GM12878 (cell line): ENCODE results near the gene BHLHE23. TPM values are rescaled to one million over a fixed set of nuclear protein-coding genes. Genes with fewer than 3 reads are reported as not detected.

Experiments used
- ATAC-seq: fragments of 200-7000 bp; cut with Tn5 transposase; 3 replicates; pipeline ENCODE4 v1.9.1; 2020; ENCODE audit warnings: mild to moderate bottlenecking, moderate library complexity
- BruUV-seq: library from RNA; stranded (reverse); fragments of 400-500 nt; replicated peaks from 2 replicates; lab custom pipeline; 2021; lab: Mats Ljungman, UMichigan
- CTCF ChIA-PET: fragments of 300-600 bp; sonication (Branson Sonifier 250); formaldehyde crosslinking; extraction: SDS; loops from one replicate; lab custom pipeline; 2021; ENCODE audit warnings: inconsistent platforms; lab: Yijun Ruan, JAX
- POLR2A ChIA-PET: fragments of 350-600 bp; formaldehyde crosslinking; extraction: SDS; loops from one replicate; lab custom pipeline; 2021; ENCODE audit warnings: inconsistent platforms; lab: Charles Lee
- RAD21 ChIA-PET: fragments of 300-600 bp; sonication (Branson Sonifier 250); formaldehyde crosslinking; loops from one replicate; lab custom pipeline; 2023; ENCODE audit warnings: antibody characterized with exemption; ENCODE audit not compliant: unreplicated experiment; lab: Charles Lee
- SMC1A ChIA-PET: fragments of 300-600 bp; sonication (Branson Sonifier 250); formaldehyde crosslinking; loops from one replicate; lab custom pipeline; 2023; ENCODE audit not compliant: unreplicated experiment, uncharacterized antibody; lab: Charles Lee
- DNase-seq: peaks from one replicate; pipeline ENCODE4 v3.0.0-alpha.2; 2011; ENCODE audit warnings: low read depth, low spot score
- FAIRE-seq: peaks from 3 replicates; lab custom pipeline; 2011; peaks lifted over from hg19 to GRCh38; lab: Jason Lieb, UNC
- H2AFZ ChIP-seq: 2 replicates; pipeline ENCODE4 v1.6.0; 2011; ENCODE audit warnings: low read depth, low read length, control low read depth; ENCODE audit not compliant: control insufficient read depth
- H3K27ac ChIP-seq: 2 replicates; pipeline ENCODE4 v1.5.1; 2011; ENCODE audit warnings: control low read depth; ENCODE audit not compliant: control insufficient read depth, insufficient read depth
- H3K27me3 ChIP-seq, 2 experiments: replicated peaks in 1 of 2; 2 replicates each; pipeline versions ENCODE4 v1.6.0 to v1.6.1; 2011; ENCODE audit warnings: low read length in 1 of 2; ENCODE audit not compliant: control insufficient read depth in 2 of 2, insufficient read depth in 2 of 2
- H3K36me3 ChIP-seq, 2 experiments: 2 replicates each; pipeline ENCODE4 v1.5.1; 2011; ENCODE audit warnings: low read length in 1 of 2; ENCODE audit not compliant: control insufficient read depth in 2 of 2, insufficient read depth in 2 of 2
- H3K4me1 ChIP-seq: 2 replicates; pipeline ENCODE4 v1.6.1; 2011; ENCODE audit warnings: mild to moderate bottlenecking, low read length, moderate library complexity, mixed read lengths; ENCODE audit not compliant: control insufficient read depth, insufficient read depth
- H3K4me2 ChIP-seq: 2 replicates; pipeline ENCODE4 v1.6.0; 2011; ENCODE audit warnings: control low read depth; ENCODE audit not compliant: control insufficient read depth, insufficient read depth
- H3K4me3 ChIP-seq: fragments of 200-600 bp; sonication (generic); 2 replicates; pipeline ENCODE4 v1.5.1; 2016
- H3K79me2 ChIP-seq: 2 replicates; pipeline ENCODE4 v1.6.0; 2011; ENCODE audit warnings: low read length; ENCODE audit not compliant: control insufficient read depth, insufficient read depth
- H3K9ac ChIP-seq: 2 replicates; pipeline ENCODE4 v1.8.0; 2011; ENCODE audit warnings: low read length, control low read depth, mixed read lengths; ENCODE audit not compliant: control insufficient read depth, insufficient read depth
- H3K9me3 ChIP-seq: replicated peaks from 3 replicates; pipeline ENCODE4 v1.5.1; 2011; ENCODE audit warnings: mild to moderate bottlenecking, low read length; ENCODE audit not compliant: control insufficient read depth, insufficient read depth
- H4K20me1 ChIP-seq: 2 replicates; pipeline ENCODE4 v1.6.0; 2011; ENCODE audit not compliant: control insufficient read depth, insufficient read depth
- CBX3 ChIP-seq: fragments of 200-600 bp; sonication (generic); IDR thresholded peaks from 2 replicates; pipeline ENCODE4 v1.6.1; 2016; ENCODE audit warnings: low read depth, borderline replicate concordance
- CEBPB ChIP-seq, 2 experiments: fragments of 150-350 bp in 1 of 2; IDR thresholded peaks; 2 replicates each; pipeline ENCODE4 v1.6.1; 2012 to 2014; ENCODE audit warnings: low read depth in 2 of 2, low read length in 2 of 2, borderline replicate concordance in 1 of 2, inconsistent platforms in 1 of 2
- EGR1 ChIP-seq, 2 experiments: IDR thresholded peaks; 1 replicate in 1 of 2; 2 replicates in 1 of 2; pipeline ENCODE4 v1.6.1; 2011 to 2012; ENCODE audit warnings: low read depth in 2 of 2, low read length in 2 of 2, borderline replicate concordance in 1 of 2, mild to moderate bottlenecking in 1 of 2, moderate library complexity in 1 of 2
- EZH2 ChIP-seq: IDR thresholded peaks from 2 replicates; pipeline ENCODE4 v1.6.1; 2012; ENCODE audit warnings: low read depth, mild to moderate bottlenecking, control low read depth, inconsistent platforms, low read length, borderline replicate concordance; ENCODE audit not compliant: control insufficient read depth
- HCFC1 ChIP-seq: fragments of 150-350 bp; IDR thresholded peaks from 2 replicates; pipeline ENCODE4 v1.6.1; 2014; ENCODE audit warnings: low read length
- JUNB ChIP-seq: IDR thresholded peaks from 2 replicates; pipeline ENCODE4 v1.6.1; 2016; ENCODE audit warnings: antibody characterized with exemption, mild to moderate bottlenecking
- KAT2A ChIP-seq: conservative IDR thresholded peaks from 2 replicates; pipeline ENCODE4 v1.6.1; 2011; ENCODE audit warnings: low read depth, low read length; ENCODE audit not compliant: control insufficient read depth
- MAX ChIP-seq: IDR thresholded peaks from 2 replicates; pipeline ENCODE4 v1.6.1; 2012; ENCODE audit warnings: low read depth, low read length, improper control_type of control experiment
- MTA3 ChIP-seq: IDR thresholded peaks from 2 replicates; pipeline ENCODE4 v1.6.1; 2012; ENCODE audit warnings: low read length, inconsistent platforms, borderline replicate concordance
- NFIC ChIP-seq: IDR thresholded peaks from 2 replicates; pipeline ENCODE4 v1.6.1; 2012; ENCODE audit warnings: low read depth, mild to moderate bottlenecking, inconsistent platforms, low read length, moderate library complexity
- RB1 ChIP-seq: fragments of 450-650 bp; formaldehyde crosslinking; IDR thresholded peaks from 2 replicates; pipeline ENCODE4 v1.6.1; 2017; ENCODE audit warnings: mild to moderate bottlenecking, borderline replicate concordance
- ZNF384 ChIP-seq: IDR thresholded peaks from 2 replicates; pipeline ENCODE4 v1.6.1; 2012; ENCODE audit warnings: low read depth, mild to moderate bottlenecking, low read length, improper control_type of control experiment, borderline replicate concordance
- ZSCAN29 ChIP-seq: fragments of 450-650 bp; IDR thresholded peaks from 2 replicates; pipeline ENCODE4 v1.6.1; 2017; ENCODE audit warnings: mild to moderate bottlenecking, moderate library complexity
- WGBS: methylation state at CpG from one replicate; pipeline ENCODE4 v1.1.6; 2016; ENCODE audit warnings: low lambda C conversion rate; ENCODE audit not compliant: insufficient replicate concordance, insufficient coverage; ENCODE audit errors: missing lambda C conversion rate; 5-methylcytosine and 5-hydroxymethylcytosine counted together
- in situ Hi-C: fragments of 300-500 bp; cut with MboI; formaldehyde crosslinking; loops from 9 replicates; pipeline ENCODE4 v1.14.3; 2018; ENCODE audit warnings: mixed read lengths
- intact Hi-C: fragments of 100-400 bp; cut with micrococcal nuclease; formaldehyde crosslinking; loops from one replicate; pipeline ENCODE4 v1.14.2; 2022; ENCODE audit not compliant: unreplicated experiment
- polyA plus RNA-seq, 11 experiments: library from polyadenylated mRNA; depleted of rRNA in 4 of 11; unstranded in 6 of 11; stranded (reverse) in 5 of 11; fragments of >200 nt; fragmentation: Nextera tagmentation in 4 of 11; fragmentation: Illumina TruSeq in 1 of 11; extraction: Ambion mirVana in 4 of 11; extraction: Trizol in 1 of 11; gene quantifications; 1 replicate in 1 of 11; 2 replicates in 10 of 11; pipeline versions ENCODE4 v1.2.1 to v1.2.3, GENCODE V29; 2011 to 2016; ENCODE audit warnings: inconsistent platforms in 2 of 11, missing spikeins in 2 of 11, low read depth in 1 of 11
- total RNA-seq, 4 experiments: library from RNA; depleted of rRNA in 3 of 4; stranded (reverse); fragments of >200 nt in 3 of 4; fragmentation: Illumina TruSeq in 1 of 4; extraction: Trizol in 1 of 4; gene quantifications; 2 replicates each; pipeline versions ENCODE4 v1.2.1 to v1.2.3, GENCODE V29; 2013 to 2021
- TF ChIP-seq, protein P1 (sequence below): fragments of 450-650 bp; IDR thresholded peaks from 2 replicates; pipeline ENCODE4 v1.6.1; 2017; ENCODE audit warnings: mild to moderate bottlenecking, moderate library complexity
- TF ChIP-seq, protein P2 (sequence below): fragments of 450-650 bp; IDR thresholded peaks from 2 replicates; pipeline ENCODE4 v1.6.1; 2014; ENCODE audit warnings: mild to moderate bottlenecking

The BHLHE23 gene
- total and polyA plus RNA-seq, 10 of the 15 experiments (the other 5 are each of a cell fraction or from before 2014, with no cell fraction given) = 0.28 to 0.33 TPM; not detected in 8

- ChIA-PET CTCF (interaction anchor here (1.0 to 1.6 kb wide), 3 partner anchors 15 to 98 kb away, joined by 3 to 7 read pairs (median 3); no protein-coding TSS in a partner anchor), RAD21 (no interaction called here), SMC1A (interaction anchor here (2.4 kb wide), 1 partner anchor 28 kb away, joined by 6 read pairs; no protein-coding TSS in a partner anchor), POLR2A (no interaction called here)
- peaks cover 4 to 14% of the 10 kb centered on the region in 2 experiments for H3K27me3 ChIP-seq
- no peaks in the 10 kb centered on the region for H3K36me3 ChIP-seq
- TF ChIP-seq CBX3 = no peak
- no peak for TF ChIP-seq ZSCAN29
- no peak for TF ChIP-seq JUNB
- no peak for TF ChIP-seq EZH2
- TF ChIP-seq, protein P1, sequence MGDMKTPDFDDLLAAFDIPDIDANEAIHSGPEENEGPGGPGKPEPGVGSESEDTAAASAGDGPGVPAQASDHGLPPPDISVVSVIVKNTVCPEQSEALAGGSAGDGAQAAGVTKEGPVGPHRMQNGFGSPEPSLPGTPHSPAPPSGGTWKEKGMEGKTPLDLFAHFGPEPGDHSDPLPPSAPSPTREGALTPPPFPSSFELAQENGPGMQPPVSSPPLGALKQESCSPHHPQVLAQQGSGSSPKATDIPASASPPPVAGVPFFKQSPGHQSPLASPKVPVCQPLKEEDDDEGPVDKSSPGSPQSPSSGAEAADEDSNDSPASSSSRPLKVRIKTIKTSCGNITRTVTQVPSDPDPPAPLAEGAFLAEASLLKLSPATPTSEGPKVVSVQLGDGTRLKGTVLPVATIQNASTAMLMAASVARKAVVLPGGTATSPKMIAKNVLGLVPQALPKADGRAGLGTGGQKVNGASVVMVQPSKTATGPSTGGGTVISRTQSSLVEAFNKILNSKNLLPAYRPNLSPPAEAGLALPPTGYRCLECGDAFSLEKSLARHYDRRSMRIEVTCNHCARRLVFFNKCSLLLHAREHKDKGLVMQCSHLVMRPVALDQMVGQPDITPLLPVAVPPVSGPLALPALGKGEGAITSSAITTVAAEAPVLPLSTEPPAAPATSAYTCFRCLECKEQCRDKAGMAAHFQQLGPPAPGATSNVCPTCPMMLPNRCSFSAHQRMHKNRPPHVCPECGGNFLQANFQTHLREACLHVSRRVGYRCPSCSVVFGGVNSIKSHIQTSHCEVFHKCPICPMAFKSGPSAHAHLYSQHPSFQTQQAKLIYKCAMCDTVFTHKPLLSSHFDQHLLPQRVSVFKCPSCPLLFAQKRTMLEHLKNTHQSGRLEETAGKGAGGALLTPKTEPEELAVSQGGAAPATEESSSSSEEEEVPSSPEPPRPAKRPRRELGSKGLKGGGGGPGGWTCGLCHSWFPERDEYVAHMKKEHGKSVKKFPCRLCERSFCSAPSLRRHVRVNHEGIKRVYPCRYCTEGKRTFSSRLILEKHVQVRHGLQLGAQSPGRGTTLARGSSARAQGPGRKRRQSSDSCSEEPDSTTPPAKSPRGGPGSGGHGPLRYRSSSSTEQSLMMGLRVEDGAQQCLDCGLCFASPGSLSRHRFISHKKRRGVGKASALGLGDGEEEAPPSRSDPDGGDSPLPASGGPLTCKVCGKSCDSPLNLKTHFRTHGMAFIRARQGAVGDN = no peak
- no peak for TF ChIP-seq NFIC
- TF ChIP-seq KAT2A = no peak
- TF ChIP-seq ZNF384 = no peak
- no peak for TF ChIP-seq MTA3
- TF ChIP-seq CEBPB (IDR thresholded peaks at IDR 0.05; ENCODE audit: borderline replicate concordance in 1 of 2, low read depth in 2 of 2, low read length in 2 of 2) = no peak
- no peak for TF ChIP-seq HCFC1
- no peak for TF ChIP-seq RB1
- TF ChIP-seq EGR1 (IDR thresholded peaks at IDR 0.05; ENCODE audit: borderline replicate concordance in 1 of 2, low read depth in 2 of 2, low read length in 2 of 2) = no peak
- TF ChIP-seq, protein P2, sequence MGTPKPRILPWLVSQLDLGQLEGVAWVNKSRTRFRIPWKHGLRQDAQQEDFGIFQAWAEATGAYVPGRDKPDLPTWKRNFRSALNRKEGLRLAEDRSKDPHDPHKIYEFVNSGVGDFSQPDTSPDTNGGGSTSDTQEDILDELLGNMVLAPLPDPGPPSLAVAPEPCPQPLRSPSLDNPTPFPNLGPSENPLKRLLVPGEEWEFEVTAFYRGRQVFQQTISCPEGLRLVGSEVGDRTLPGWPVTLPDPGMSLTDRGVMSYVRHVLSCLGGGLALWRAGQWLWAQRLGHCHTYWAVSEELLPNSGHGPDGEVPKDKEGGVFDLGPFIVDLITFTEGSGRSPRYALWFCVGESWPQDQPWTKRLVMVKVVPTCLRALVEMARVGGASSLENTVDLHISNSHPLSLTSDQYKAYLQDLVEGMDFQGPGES = no peak
- no peak for TF ChIP-seq MAX
- FAIRE-seq (no peak), DNase-seq (no peak), ATAC-seq (no peak)
- no TSS peak for BruUV-seq
- WGBS = 57% methylated on average over 14 of the region's 14 CpGs
- intact Hi-C loops = no loop called here
- no peaks in the 10 kb centered on the region for H3K9me3 ChIP-seq
- H2AFZ ChIP-seq = no peak overlapping the region
- H3K4me2 ChIP-seq = no peak overlapping the region
- H3K79me2 ChIP-seq = no peaks in the 10 kb centered on the region
- H3K9ac ChIP-seq = no peak overlapping the region
- no peak overlapping the region for H3K27ac ChIP-seq
- no peak overlapping the region for H3K4me3 ChIP-seq
- in situ Hi-C loops = no loop called here
- no peaks in the 10 kb centered on the region for H3K4me1 ChIP-seq
- no peaks in the 10 kb centered on the region; the same call in 1 of the 2 replicates for H4K20me1 ChIP-seq
Observed at GRCh38 chr20:63000036-63000435, 6.7 kb downstream of the BHLHE23 start.
